Type B pancreatic cell (in vitro differentiated cells): ENCODE results near the gene RFTN1. TPM values are rescaled to one million over a fixed set of nuclear protein-coding genes. Genes with fewer than 3 reads are reported as not detected.

ENCODE experiments used
- DNase-seq: peaks from one replicate; pipeline ENCODE4 v3.0.0; 2021; ENCODE audit warnings: mixed read lengths; ENCODE audit not compliant: unreplicated experiment; ENCODE audit errors: extremely low spot score
- H3K27ac Mint-ChIP-seq: 2 replicates; pipeline ENCODE4 v1.8.0; 2021; ENCODE audit warnings: mild to moderate bottlenecking, mixed read lengths
- H3K27me3 Mint-ChIP-seq: 2 replicates; pipeline ENCODE4 v1.8.0; 2021; ENCODE audit warnings: mixed read lengths
- H3K36me3 Mint-ChIP-seq: 2 replicates; pipeline ENCODE4 v1.8.0; 2021; ENCODE audit warnings: mixed read lengths
- H3K4me1 Mint-ChIP-seq: one replicate; pipeline ENCODE4 v1.8.0; 2021; ENCODE audit warnings: mixed read lengths; ENCODE audit not compliant: unreplicated experiment
- H3K4me3 Mint-ChIP-seq: 2 replicates; pipeline ENCODE4 v1.8.0; 2021; ENCODE audit warnings: mild to moderate bottlenecking, mixed read lengths
- H3K9me3 Mint-ChIP-seq: 2 replicates; pipeline ENCODE4 v1.8.0; 2021; ENCODE audit warnings: mixed read lengths
- CTCF ChIP-seq: fragments of 200-600 bp; sonication (generic); conservative IDR thresholded peaks from 2 replicates; pipeline ENCODE4 v1.5.0; 2021; ENCODE audit warnings: antibody characterized with exemption, mild to moderate bottlenecking
- total RNA-seq: library from RNA; stranded (reverse); gene quantifications from 2 replicates; pipeline ENCODE4 v1.2.1, GENCODE V29; 2021; ENCODE audit warnings: low replicate concordance

The RFTN1 gene
- total RNA-seq, 1 donor from 2014 or later = 18.3 TPM

GRCh38 chr3:16508243-16508578 is 5.3 kb downstream of the RFTN1 start:
- Mint-ChIP-seq H3K9me3 (no peaks in the 10 kb centered on the region), H3K27me3 (peaks cover 54% of the 10 kb centered on the region), H3K4me1 (peaks cover 20% of the 10 kb centered on the region), H3K27ac (no peak overlapping the region), H3K4me3 (no peak overlapping the region), H3K36me3 (peaks cover 5% of the 10 kb centered on the region)
- no peak for TF ChIP-seq CTCF
- DNase-seq = no peak

GRCh38 chr3:16507578-16508242 is 5.8 kb downstream of the RFTN1 start:
- peaks cover 21% of the 10 kb centered on the region for H3K4me1 Mint-ChIP-seq
- H3K27me3 Mint-ChIP-seq = peaks cover 51% of the 10 kb centered on the region

GRCh38 chr3:16506884-16507577 is 6.5 kb downstream of the RFTN1 start:
- Mint-ChIP-seq H3K9me3 (no peaks in the 10 kb centered on the region), H3K27me3 (peaks cover 48% of the 10 kb centered on the region), H3K36me3 (peaks cover 5% of the 10 kb centered on the region), H3K27ac (no peak overlapping the region), H3K4me1 (peaks cover 21% of the 10 kb centered on the region), H3K4me3 (no peak overlapping the region)
- DNase-seq = no peak
- no peak for TF ChIP-seq CTCF

More at GRCh38 chr3:16507578-16508242, 5.8 kb downstream of the RFTN1 start:
- Mint-ChIP-seq H3K4me3 (no peak overlapping the region), H3K9me3 (no peaks in the 10 kb centered on the region), H3K36me3 (peaks cover 5% of the 10 kb centered on the region), H3K27ac (no peak overlapping the region)
- TF ChIP-seq CTCF = no peak
- DNase-seq = no peak

GRCh38 chr3:16506451-16506850 is 7.0 kb downstream of the RFTN1 start:
- no peak for TF ChIP-seq CTCF
- no peak for DNase-seq
- no peak overlapping the region for H3K27ac Mint-ChIP-seq
- peaks cover 42% of the 10 kb centered on the region for H3K27me3 Mint-ChIP-seq
- H3K9me3 Mint-ChIP-seq = no peaks in the 10 kb centered on the region
- peaks cover 5% of the 10 kb centered on the region for H3K36me3 Mint-ChIP-seq
- no peak overlapping the region for H3K4me3 Mint-ChIP-seq
- H3K4me1 Mint-ChIP-seq = peaks cover 15% of the 10 kb centered on the region

GRCh38 chr3:16504692-16505091 is 8.8 kb downstream of the RFTN1 start:
- DNase-seq = no peak
- no peak for TF ChIP-seq CTCF
- no peak overlapping the region for H3K27ac Mint-ChIP-seq

More at GRCh38 chr3:16504692-16505091, 8.8 kb downstream of the RFTN1 start:
- peaks cover 30% of the 10 kb centered on the region for H3K27me3 Mint-ChIP-seq
- H3K4me3 Mint-ChIP-seq = no peak overlapping the region
- peaks cover 5% of the 10 kb centered on the region for H3K36me3 Mint-ChIP-seq
- no peaks in the 10 kb centered on the region for H3K9me3 Mint-ChIP-seq
- peaks cover 5% of the 10 kb centered on the region for H3K4me1 Mint-ChIP-seq
